Astrocyte of the spinal cord (primary cell): Measurements from ENCODE around the gene TRAPPC10.

Experiments used
- DNase-seq: peaks from one replicate; pipeline ENCODE4 v3.0.0; 2011; ENCODE audit warnings: low read depth, low spot score
- H3K4me3 ChIP-seq: 2 replicates; pipeline ENCODE4 v1.5.1; 2011; ENCODE audit warnings: low read depth, mild to moderate bottlenecking, low read length, moderate library complexity
- CTCF ChIP-seq: IDR thresholded peaks from 2 replicates; pipeline ENCODE4 v1.5.1; 2012; ENCODE audit warnings: low read depth, mild to moderate bottlenecking, low read length, inconsistent platforms
- in situ Hi-C: cut with HindIII; loops from 2 replicates; pipeline ENCODE4 v1.10.0; 2017; ENCODE audit warnings: low sequenced_read_pairs

Gene TRAPPC10

DNA sequence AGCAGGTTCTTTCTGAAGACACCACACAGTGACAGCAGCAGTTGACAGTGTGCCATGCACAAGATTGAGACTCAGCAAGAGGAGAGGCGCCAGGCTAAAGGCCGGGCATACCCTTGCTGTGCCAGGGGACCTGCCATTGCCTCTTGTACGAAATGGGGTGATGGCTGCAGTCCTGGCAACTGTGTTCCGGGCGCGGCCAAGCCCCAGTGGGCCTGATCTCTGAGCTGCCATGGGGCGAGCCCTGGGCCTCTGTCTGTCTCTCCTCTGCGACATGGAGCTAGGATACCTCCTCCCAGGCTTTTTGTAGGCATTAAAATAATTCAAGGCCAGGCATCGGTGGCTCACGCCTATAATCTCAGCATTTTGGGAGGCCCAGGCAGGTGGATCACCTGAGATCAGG is 9.6 kb upstream of the TRAPPC10 start:
- in situ Hi-C loops, result no loop called here
- no peak overlapping the region for H3K4me3 ChIP-seq
- TF ChIP-seq CTCF, result no peak

DNA sequence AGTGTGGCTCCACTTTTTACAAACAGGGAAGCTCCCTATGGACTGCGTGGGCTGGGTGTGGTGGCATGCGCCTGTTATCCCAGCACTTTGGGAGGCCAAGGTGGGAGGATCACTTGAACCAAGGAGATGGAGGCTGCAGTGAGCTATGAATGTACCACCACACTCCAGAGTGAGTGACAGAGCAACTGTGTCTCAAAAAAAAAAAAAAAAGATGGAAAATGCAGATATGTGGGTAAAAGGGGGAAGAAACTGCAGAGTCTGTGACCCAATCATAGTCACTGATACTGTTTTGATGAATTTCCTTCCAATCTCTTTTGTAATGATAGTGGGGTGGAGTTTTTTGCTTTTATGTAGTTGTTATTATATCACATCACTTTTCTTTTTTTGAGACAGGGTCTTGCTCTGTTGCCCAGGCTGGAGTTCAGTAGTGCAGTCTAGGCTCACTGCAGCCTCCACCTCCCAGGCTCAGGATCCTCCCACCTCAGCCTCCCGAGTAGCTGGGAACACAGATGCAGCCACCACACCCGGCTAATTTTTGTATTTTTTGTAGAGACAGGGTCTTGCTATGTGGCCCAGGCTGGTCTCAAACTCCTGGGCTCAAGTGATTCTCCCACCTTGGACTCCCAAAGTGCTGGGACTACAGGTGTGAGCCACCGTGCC is 8.7 kb upstream of the TRAPPC10 start:
- DNase-seq, result no peak
- H3K4me3 ChIP-seq, result no peak overlapping the region
- in situ Hi-C loops, result no loop called here
- TF ChIP-seq CTCF, result no peak

More for the DNA sequence above, 9.6 kb upstream of the TRAPPC10 start:
- no peak for DNase-seq

DNA sequence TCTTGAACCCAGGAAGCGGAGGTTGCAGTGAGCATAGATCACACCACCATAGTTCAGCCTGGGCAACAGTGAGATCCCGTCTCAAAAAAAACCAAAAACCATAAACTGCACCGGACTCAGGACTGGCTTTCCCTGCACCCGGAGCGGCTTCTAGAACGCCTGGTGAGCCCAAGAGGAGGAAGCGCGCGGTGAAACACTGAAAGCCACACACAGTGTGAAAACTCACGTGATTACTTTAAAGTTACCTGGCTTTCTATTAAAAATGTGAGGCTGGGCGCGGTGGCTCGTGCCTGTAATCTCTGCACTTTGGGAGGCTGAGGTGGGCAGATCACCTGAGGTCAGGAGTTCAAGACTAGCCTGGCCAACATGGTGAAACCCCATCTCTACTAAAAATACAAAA is 7.0 kb upstream of the TRAPPC10 start:
- no peak overlapping the region for H3K4me3 ChIP-seq
- in situ Hi-C loops, result no loop called here
- DNase-seq, result no peak
- no peak for TF ChIP-seq CTCF

DNA sequence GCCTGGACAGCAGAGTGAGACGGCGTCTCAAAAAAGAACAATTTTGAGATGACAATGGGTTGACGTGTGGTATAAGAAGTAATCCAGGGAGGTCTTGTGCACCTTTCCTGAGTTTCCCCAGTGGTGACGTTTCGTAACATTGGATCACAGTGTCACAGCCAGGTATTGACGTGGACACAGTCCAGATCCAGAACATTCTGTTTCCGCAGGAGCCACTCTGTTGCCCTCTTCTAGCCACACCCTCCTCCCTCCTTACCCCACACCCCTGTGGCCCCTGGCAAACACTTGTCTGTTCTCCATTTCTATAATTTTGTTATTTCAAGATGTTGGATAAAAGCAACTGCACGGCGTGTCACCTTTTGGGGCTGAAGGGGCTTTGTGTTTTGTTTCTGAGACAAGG is 6.5 kb upstream of the TRAPPC10 start:
- DNase-seq, result no peak
- H3K4me3 ChIP-seq, result no peak overlapping the region
- no peak for TF ChIP-seq CTCF
- in situ Hi-C loops, result no loop called here

GRCh38 chr21:44006017-44006619 is 6.0 kb upstream of the TRAPPC10 start:
- no peak for TF ChIP-seq CTCF
- no peak overlapping the region for H3K4me3 ChIP-seq
- in situ Hi-C loops, result no loop called here
- peak; percentile 92 for DNase-seq

- H3K4me3 ChIP-seq, result no peak overlapping the region
- in situ Hi-C loops, result no loop called here
- DNase-seq, result no peak
- TF ChIP-seq CTCF, result no peak
Measured at GRCh38 chr21:44006656-44007055, 5.5 kb upstream of the TRAPPC10 start.
